H1 (cell line): Measurements from ENCODE around the gene LTO1. TPM values are rescaled to one million over a fixed set of nuclear protein-coding genes. Genes with fewer than 3 reads are reported as not detected.

Source experiments
- CTCF ChIA-PET: fragments of 300-600 bp; sonication (Branson Sonifier 250); formaldehyde crosslinking; loops from one replicate; lab custom pipeline; 2021; ENCODE audit not compliant: partially characterized antibody; lab: Charles Lee
- POLR2A ChIA-PET: fragments of 300-600 bp; sonication (Branson Sonifier 250); formaldehyde crosslinking; loops from one replicate; lab custom pipeline; 2021; ENCODE audit warnings: inconsistent platforms; ENCODE audit not compliant: partially characterized antibody; lab: Charles Lee
- DNase-seq, 2 experiments: peaks; one replicate each; pipeline versions ENCODE4 v3.0.0 to v3.0.0-alpha.2; 2010 to 2022; ENCODE audit warnings: low spot score in 2 of 2, low read depth in 1 of 2, mixed read lengths in 1 of 2
- FAIRE-seq: peaks from 2 replicates; lab custom pipeline; 2011; peaks lifted over from hg19 to GRCh38; lab: Jason Lieb, UNC
- H2AFZ ChIP-seq: 2 replicates; pipeline ENCODE4 v1.8.1; 2012; ENCODE audit warnings: low read length, inconsistent platforms
- H2AK5ac ChIP-seq: 2 replicates; pipeline ENCODE4 v1.6.1; 2013; ENCODE audit warnings: low read depth, low read length
- H2BK120ac ChIP-seq: replicated peaks from 2 replicates; pipeline ENCODE3; 2013; ENCODE audit warnings: low read depth, low read length, inconsistent platforms
- H2BK12ac ChIP-seq: 2 replicates; pipeline ENCODE4 v1.6.1; 2013; ENCODE audit warnings: low read depth, low read length
- H2BK15ac ChIP-seq: 2 replicates; pipeline ENCODE4 v1.6.1; 2013; ENCODE audit warnings: low read length
- H2BK20ac ChIP-seq: 2 replicates; pipeline ENCODE4 v1.6.1; 2013; ENCODE audit warnings: low read length
- H2BK5ac ChIP-seq: 2 replicates; pipeline ENCODE4 v1.6.1; 2013; ENCODE audit warnings: low read depth, low read length
- H3K14ac ChIP-seq: 2 replicates; pipeline ENCODE4 v1.6.1; 2013; ENCODE audit warnings: inconsistent platforms; ENCODE audit not compliant: insufficient read length
- H3K18ac ChIP-seq: 2 replicates; pipeline ENCODE4 v1.6.1; 2013; ENCODE audit warnings: low read length; ENCODE audit errors: extremely low read depth
- H3K23ac ChIP-seq: 2 replicates; pipeline ENCODE4 v1.6.1; 2013; ENCODE audit warnings: inconsistent platforms; ENCODE audit not compliant: insufficient read length
- H3K23me2 ChIP-seq: 2 replicates; pipeline ENCODE4 v1.6.1; 2013; ENCODE audit warnings: low read depth, low read length
- H3K27ac ChIP-seq: 2 replicates; pipeline ENCODE4 v1.6.1; 2011; ENCODE audit warnings: low read depth, low read length, inconsistent platforms
- H3K27me3 ChIP-seq, 4 experiments: replicated peaks in 1 of 4; 1 replicate in 1 of 4; 2 replicates in 3 of 4; pipeline versions ENCODE4 v1.6.1 to v1.8.1; 2011 to 2013; ENCODE audit warnings: low read length in 3 of 4, mild to moderate bottlenecking in 3 of 4, inconsistent platforms in 2 of 4, mixed read lengths in 2 of 4, moderate library complexity in 1 of 4; ENCODE audit not compliant: control insufficient read depth in 3 of 4, insufficient read depth in 3 of 4; ENCODE audit errors: extremely low read depth in 1 of 4
- H3K36me3 ChIP-seq, 4 experiments: 2 replicates each; pipeline versions ENCODE4 v1.6.1 to v1.8.1; 2011 to 2013; ENCODE audit warnings: mild to moderate bottlenecking in 4 of 4, low read length in 3 of 4, moderate library complexity in 2 of 4, control low read depth in 1 of 4, inconsistent platforms in 1 of 4; ENCODE audit not compliant: insufficient read depth in 4 of 4, control insufficient read depth in 2 of 4
- H3K4ac ChIP-seq: replicated peaks from 2 replicates; pipeline ENCODE3; 2013; ENCODE audit warnings: low read length, low read depth, mixed read lengths, inconsistent platforms; ENCODE audit not compliant: insufficient read length
- H3K4me1 ChIP-seq, 4 experiments: replicated peaks in 1 of 4; 1 replicate in 1 of 4; 2 replicates in 3 of 4; pipeline versions ENCODE4 v1.6.1 to v1.8.1; 2011 to 2013; ENCODE audit warnings: low read length in 3 of 4, inconsistent platforms in 2 of 4, mixed read lengths in 1 of 4; ENCODE audit not compliant: insufficient read depth in 4 of 4, control insufficient read depth in 3 of 4
- H3K4me2 ChIP-seq, 2 experiments: 2 replicates each; pipeline versions ENCODE4 v1.6.1 to v1.8.1; 2011 to 2013; ENCODE audit warnings: low read depth in 2 of 2, low read length in 2 of 2, control low read depth in 1 of 2, inconsistent platforms in 1 of 2, mild to moderate bottlenecking in 1 of 2; ENCODE audit not compliant: insufficient read depth in 1 of 2
- H3K4me3 ChIP-seq, 4 experiments: fragments of 200-600, 300-600 bp in 1 of 4; sonication (generic), shearing (Covaris generic), sonication (Bioruptor Twin) in 1 of 4; 2 replicates each; pipeline versions ENCODE4 v1.5.1 to v1.8.1; 2011 to 2016; ENCODE audit warnings: low read length in 4 of 4, low read depth in 3 of 4, control low read depth in 2 of 4, inconsistent platforms in 2 of 4, mild to moderate bottlenecking in 2 of 4, mixed read lengths in 1 of 4, moderate library complexity in 1 of 4; ENCODE audit not compliant: insufficient read depth in 2 of 4; ENCODE audit errors: extremely low read depth in 1 of 4
- H3K56ac ChIP-seq: replicated peaks from 2 replicates; pipeline ENCODE3; 2013; ENCODE audit warnings: low read depth, mild to moderate bottlenecking, mixed read lengths, low read length, inconsistent platforms; ENCODE audit not compliant: insufficient read length
- H3K79me1 ChIP-seq: 2 replicates; pipeline ENCODE4 v1.6.1; 2013; ENCODE audit warnings: low read depth, low read length, control low read depth
- H3K79me2 ChIP-seq, 2 experiments: 2 replicates each; pipeline versions ENCODE4 v1.6.1 to v1.8.1; 2012 to 2013; ENCODE audit warnings: low read length in 2 of 2, mild to moderate bottlenecking in 2 of 2, inconsistent platforms in 1 of 2; ENCODE audit not compliant: insufficient read depth in 2 of 2, control insufficient read depth in 1 of 2
- H3K9ac ChIP-seq, 4 experiments: replicated peaks in 1 of 4; 1 replicate in 1 of 4; 2 replicates in 3 of 4; pipeline versions ENCODE4 v1.6.1 to v1.8.1; 2011 to 2013; ENCODE audit warnings: low read depth in 3 of 4, low read length in 3 of 4, control low read depth in 2 of 4, mild to moderate bottlenecking in 2 of 4, moderate library complexity in 2 of 4, inconsistent platforms in 1 of 4; ENCODE audit errors: extremely low read depth in 1 of 4
- H3K9me3 ChIP-seq, 2 experiments: 2 replicates each; pipeline versions ENCODE4 v1.6.1 to v1.8.1; 2012 to 2013; ENCODE audit warnings: mild to moderate bottlenecking in 2 of 2, moderate library complexity in 2 of 2, control low read depth in 1 of 2, inconsistent platforms in 1 of 2, low read depth in 1 of 2, low read length in 1 of 2, mixed read lengths in 1 of 2; ENCODE audit not compliant: insufficient read depth in 2 of 2
- H4K20me1 ChIP-seq, 2 experiments: replicated peaks in 1 of 2; 2 replicates each; pipeline versions ENCODE3 to v1.8.1; 2011 to 2013; ENCODE audit warnings: inconsistent platforms in 2 of 2, low read length in 2 of 2, mild to moderate bottlenecking in 1 of 2; ENCODE audit not compliant: insufficient read depth in 2 of 2, control insufficient read depth in 1 of 2
- H4K5ac ChIP-seq: 2 replicates; pipeline ENCODE4 v1.6.1; 2013; ENCODE audit warnings: low read length, low read depth, mixed read lengths, inconsistent platforms; ENCODE audit not compliant: insufficient read length
- H4K8ac ChIP-seq: 2 replicates; pipeline ENCODE4 v1.8.0; 2013; ENCODE audit warnings: mild to moderate bottlenecking, moderate library complexity, low read length, inconsistent platforms; ENCODE audit not compliant: insufficient read depth; ENCODE audit errors: extremely low read depth
- H4K91ac ChIP-seq: replicated peaks from 2 replicates; pipeline ENCODE3; 2013; ENCODE audit warnings: low read length, mixed read lengths, inconsistent platforms; ENCODE audit not compliant: insufficient read length
- ASH2L ChIP-seq: fragments of 200-600, 300-600 bp; sonication (generic); IDR thresholded peaks from one replicate; pipeline ENCODE4 v1.7.1; 2017; ENCODE audit warnings: low read length
- KDM5A ChIP-seq: fragments of 200-600 bp; IDR thresholded peaks from 2 replicates; pipeline ENCODE4 v1.7.1; 2012; ENCODE audit warnings: mild to moderate bottlenecking, low read length, inconsistent platforms, mixed read lengths
- POLR2A ChIP-seq, 2 experiments: IDR thresholded peaks; 1 replicate in 1 of 2; 2 replicates in 1 of 2; pipeline ENCODE4 v1.6.1; 2011; ENCODE audit warnings: low read depth in 2 of 2, low read length in 2 of 2, mild to moderate bottlenecking in 2 of 2; ENCODE audit errors: control extremely low read depth in 1 of 2
- RAD21 ChIP-seq, 2 experiments: IDR thresholded peaks in 1 of 2; conservative IDR thresholded peaks in 1 of 2; 2 replicates each; pipeline ENCODE4 v1.6.1; 2011; ENCODE audit warnings: low read depth in 2 of 2, low read length in 2 of 2, improper control_type of control experiment in 1 of 2, inconsistent platforms in 1 of 2, mild to moderate bottlenecking in 1 of 2, moderate library complexity in 1 of 2
- RNF2 ChIP-seq: fragments of 200-900, 300-1000 bp; sonication (generic); IDR thresholded peaks from 2 replicates; pipeline ENCODE4 v1.7.1; 2016; ENCODE audit warnings: borderline replicate concordance, low read depth, mild to moderate bottlenecking, antibody characterized with exemption, low read length; ENCODE audit not compliant: poor library complexity, severe bottlenecking; ENCODE audit errors: missing control alignments
- SP4 ChIP-seq: IDR thresholded peaks from 2 replicates; pipeline ENCODE4 v1.6.1; 2012; ENCODE audit warnings: low read length, inconsistent platforms
- TAF1 ChIP-seq: IDR thresholded peaks from 2 replicates; pipeline ENCODE4 v1.6.1; 2011; ENCODE audit warnings: mild to moderate bottlenecking, low read depth, low read length
- WGBS, 2 experiments: shearing (Covaris generic) in 1 of 2; methylation state at CpG; one replicate each; pipeline versions ENCODE4 v1.1.6 to v1.1.7; 2013 to 2015; ENCODE audit warnings: low lambda C conversion rate in 2 of 2, mixed read lengths in 2 of 2, inconsistent platforms in 1 of 2, low coverage in 1 of 2, missing lambda C conversion rate in 1 of 2; ENCODE audit not compliant: insufficient replicate concordance in 2 of 2, insufficient coverage in 1 of 2, insufficient read length in 1 of 2; ENCODE audit errors: extremely low coverage in 1 of 2, missing lambda C conversion rate in 1 of 2; 5-methylcytosine and 5-hydroxymethylcytosine counted together
- polyA plus RNA-seq, 7 experiments: library from polyadenylated mRNA; depleted of rRNA in 3 of 7; stranded (reverse) in 5 of 7; unstranded in 2 of 7; fragments of >200 nt in 5 of 7; fragments of 200-250 nt in 2 of 7; gene quantifications; 1 replicate in 5 of 7; 2 replicates in 1 of 7; 4 replicates in 1 of 7; pipeline versions ENCODE4 v1.2.1 to v1.2.3, GENCODE V29; 2011 to 2013; ENCODE audit warnings: missing spikeins in 2 of 7, mixed read lengths in 2 of 7
- total RNA-seq: library from RNA; stranded (reverse); fragmentation: NEBNext Ultra II Directional; extraction: Animal tissue kit (Norgen Biotek cat#: 25700); gene quantifications from 2 replicates; pipeline ENCODE4 v1.2.1, GENCODE V29; 2021
- TF ChIP-seq, protein P1 (sequence below): IDR thresholded peaks from 2 replicates; pipeline ENCODE4 v1.6.1; 2012; ENCODE audit warnings: inconsistent platforms
- TF ChIP-seq, protein P2 (sequence below): IDR thresholded peaks from 2 replicates; pipeline ENCODE4 v1.6.1; 2012; ENCODE audit warnings: inconsistent platforms

LTO1 gene
- total and polyA plus RNA-seq, 2 of the 8 experiments (the other 6 are each of a cell fraction or from before 2014, with no cell fraction given) = 15.4 to 21.3 TPM

DNA sequence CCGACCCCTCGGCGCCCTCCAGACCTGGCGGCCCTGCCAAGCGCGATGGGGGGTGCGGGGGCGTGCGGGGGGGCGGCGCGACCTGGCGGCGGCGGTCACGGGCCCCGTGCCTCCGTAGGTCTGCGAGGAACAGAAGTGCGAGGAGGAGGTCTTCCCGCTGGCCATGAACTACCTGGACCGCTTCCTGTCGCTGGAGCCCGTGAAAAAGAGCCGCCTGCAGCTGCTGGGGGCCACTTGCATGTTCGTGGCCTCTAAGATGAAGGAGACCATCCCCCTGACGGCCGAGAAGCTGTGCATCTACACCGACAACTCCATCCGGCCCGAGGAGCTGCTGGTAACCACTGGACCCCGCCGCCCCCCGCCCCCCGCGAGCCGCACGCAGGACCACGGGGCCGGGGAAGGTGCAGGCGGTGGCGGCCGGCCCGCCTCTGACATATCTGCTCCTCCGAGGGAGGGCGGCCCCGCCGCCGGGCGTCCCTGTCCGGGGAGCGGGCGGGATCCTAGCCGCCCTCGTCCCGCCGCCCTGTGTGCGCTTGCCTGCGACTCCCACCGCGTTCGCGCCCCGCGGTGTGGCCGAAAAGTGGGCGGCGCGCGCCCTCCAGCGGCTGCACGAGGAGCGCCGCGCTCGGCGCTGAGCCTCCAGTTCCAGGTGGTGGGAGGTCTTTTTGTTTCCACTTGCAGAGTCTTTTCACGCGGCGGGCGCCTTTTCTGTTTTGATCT lies 32.1 kb downstream of the LTO1 start:
- DNase-seq (peak in 1 of 2 experiments; percentile 90), FAIRE-seq (no peak)
- no peaks in the 10 kb centered on the region for H3K9me3 ChIP-seq
- peak overlapping the region; percentile 48; the same call in 1 of the 2 replicates for H3K18ac ChIP-seq
- no peak overlapping the region for H2BK12ac ChIP-seq
- no peak overlapping the region for H3K23ac ChIP-seq
- peak overlapping the region; percentile 0 to 92 for H3K4me2 ChIP-seq
- no peak overlapping the region for H2BK5ac ChIP-seq
- 10% methylated on average over 24 of the region's 81 CpGs; no CpG with 5 or more reads in 1 of the 2 experiments for WGBS, 2 experiments
- H3K4ac ChIP-seq = no peak overlapping the region
- H3K4me3 ChIP-seq = peak overlapping the region; percentile 90 to 97 (median 95)
- no peak overlapping the region for H2BK120ac ChIP-seq
- H2AFZ ChIP-seq = no peak overlapping the region
- peaks cover 0 to 34% of the 10 kb centered on the region in 2 experiments; a peak in 2 of 4 replicates for H3K79me2 ChIP-seq
- no peak overlapping the region for H4K5ac ChIP-seq
- peaks cover 0 to 6% (median 2%) of the 10 kb centered on the region in 4 experiments; a peak in 1 of 7 replicates for H3K27me3 ChIP-seq
- peak overlapping the region; percentile 76 for H4K8ac ChIP-seq
- ChIA-PET POLR2A (interaction anchor here (0.6 to 13.2 kb wide), 13 partner anchors 9 to 540 kb away, joined by 3 to 197 read pairs (median 5); partner anchors contain the start of gene MYEOV), CTCF (interaction anchor here (0.7 to 5.5 kb wide), 23 partner anchors 14 to 544 kb away, joined by 3 to 36 read pairs (median 5); partner anchors contain the start of gene MYEOV)
- H3K56ac ChIP-seq = no peak overlapping the region
- no peak overlapping the region for H2AK5ac ChIP-seq
- H3K9ac ChIP-seq = peak overlapping the region in 1 of 4 experiments; percentile 29; a peak in 3 of 7 replicates
- no peak overlapping the region for H2BK20ac ChIP-seq
- H3K27ac ChIP-seq = no peak overlapping the region
- H3K23me2 ChIP-seq = peaks cover 13% of the 10 kb centered on the region; the same call in 1 of the 2 replicates
- peaks cover 6% of the 10 kb centered on the region for H3K79me1 ChIP-seq
- peaks cover 15 to 22% of the 10 kb centered on the region in 2 experiments for H4K20me1 ChIP-seq
- peaks cover 15 to 41% (median 29%) of the 10 kb centered on the region in 4 experiments; a peak in 7 of 8 replicates for H3K36me3 ChIP-seq
- H2BK15ac ChIP-seq = no peak overlapping the region
- H3K14ac ChIP-seq = no peak overlapping the region
- no peak overlapping the region for H4K91ac ChIP-seq
- H3K4me1 ChIP-seq = peaks cover 0 to 9% (median 5%) of the 10 kb centered on the region in 4 experiments; a peak in 5 of 7 replicates
- TF ChIP-seq RNF2 = no peak
- TF ChIP-seq, protein P1, sequence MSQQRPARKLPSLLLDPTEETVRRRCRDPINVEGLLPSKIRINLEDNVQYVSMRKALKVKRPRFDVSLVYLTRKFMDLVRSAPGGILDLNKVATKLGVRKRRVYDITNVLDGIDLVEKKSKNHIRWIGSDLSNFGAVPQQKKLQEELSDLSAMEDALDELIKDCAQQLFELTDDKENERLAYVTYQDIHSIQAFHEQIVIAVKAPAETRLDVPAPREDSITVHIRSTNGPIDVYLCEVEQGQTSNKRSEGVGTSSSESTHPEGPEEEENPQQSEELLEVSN = 0 out of 2 replicates have a peak, but pooled peaks have one; percentile 11
- peak; percentile 93 to 98 for TF ChIP-seq RAD21 (IDR thresholded peaks at IDR 0.05 in 1 of 2, conservative IDR thresholded peaks at IDR 0.05 in 1 of 2; ENCODE audit: low read depth in 2 of 2, low read length in 2 of 2)
- TF ChIP-seq ASH2L = peak; percentile 24
- no peak for TF ChIP-seq SP4
- TF ChIP-seq KDM5A = peak; percentile 54; the same call in 1 of the 2 replicates
- TF ChIP-seq, protein P2, sequence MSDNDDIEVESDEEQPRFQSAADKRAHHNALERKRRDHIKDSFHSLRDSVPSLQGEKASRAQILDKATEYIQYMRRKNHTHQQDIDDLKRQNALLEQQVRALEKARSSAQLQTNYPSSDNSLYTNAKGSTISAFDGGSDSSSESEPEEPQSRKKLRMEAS = peak; percentile 71
- peak in 1 of 2 experiments; percentile 69; a peak in 2 of 3 replicates for TF ChIP-seq POLR2A (IDR thresholded peaks at IDR 0.05; ENCODE audit: control extremely low read depth in 1 of 2, low read depth in 2 of 2, low read length in 2 of 2)
- 0 out of 2 replicates have a peak, but pooled peaks have one; percentile 28 for TF ChIP-seq TAF1
